Endothelial cell of umbilical vein (primary cell): ENCODE measurements around the gene TBK1. TPM values are rescaled to one million over a fixed set of nuclear protein-coding genes. Genes with fewer than 3 reads are reported as not detected.

Source experiments
- BruUV-seq: library from RNA; stranded (reverse); fragments of 400-500 nt; replicated peaks from 2 replicates; lab custom pipeline; 2021; lab: Mats Ljungman, UMichigan
- CTCF ChIA-PET: fragments of 300-600, 350-600 bp; sonication (Branson Sonifier 250); formaldehyde crosslinking; loops from one replicate; lab custom pipeline; 2021; ENCODE audit warnings: antibody characterized with exemption, inconsistent platforms; lab: Charles Lee
- POLR2A ChIA-PET: fragments of 300-600, 350-600 bp; sonication (Branson Sonifier 250); formaldehyde crosslinking; loops from one replicate; lab custom pipeline; 2021; ENCODE audit warnings: antibody characterized with exemption, inconsistent platforms; lab: Charles Lee
- DNase-seq: peaks from one replicate; pipeline ENCODE4 v3.0.0-alpha.2; 2011; ENCODE audit warnings: low read depth, low spot score
- FAIRE-seq: peaks from 2 replicates; lab custom pipeline; 2011; peaks lifted over from hg19 to GRCh38; lab: Jason Lieb, UNC
- H2AFZ ChIP-seq: 2 replicates; pipeline ENCODE4 v1.6.0; 2012; ENCODE audit warnings: low read depth, low read length, control low read depth, inconsistent platforms
- H3K27ac ChIP-seq: 2 replicates; pipeline ENCODE4 v1.5.1; 2011; ENCODE audit warnings: low read depth, mild to moderate bottlenecking, control low read depth, low read length, moderate library complexity; ENCODE audit not compliant: insufficient read depth
- H3K27me3 ChIP-seq, 2 experiments: 2 replicates each; pipeline versions ENCODE4 v1.6.0 to v1.6.1; 2011; ENCODE audit warnings: low read length in 2 of 2, mixed read lengths in 1 of 2; ENCODE audit not compliant: control insufficient read depth in 2 of 2, insufficient read depth in 2 of 2
- H3K36me3 ChIP-seq, 2 experiments: 2 replicates in 1 of 2; 3 replicates in 1 of 2; pipeline ENCODE4 v1.5.1; 2011; ENCODE audit warnings: low read length in 2 of 2, mild to moderate bottlenecking in 1 of 2, moderate library complexity in 1 of 2; ENCODE audit not compliant: control insufficient read depth in 2 of 2, insufficient read depth in 2 of 2; ENCODE audit errors: extremely low read depth in 1 of 2
- H3K4me1 ChIP-seq: 3 replicates; pipeline ENCODE4 v1.5.1; 2011; ENCODE audit warnings: mild to moderate bottlenecking, low read length; ENCODE audit not compliant: control insufficient read depth, insufficient read depth; ENCODE audit errors: extremely low read depth
- H3K4me2 ChIP-seq: 2 replicates; pipeline ENCODE4 v1.6.1; 2011; ENCODE audit warnings: low read length, control low read depth, mixed read lengths; ENCODE audit not compliant: insufficient read depth
- H3K4me3 ChIP-seq, 3 experiments: fragments of 200-600 bp in 1 of 3; sonication (generic), shearing (Covaris generic) in 1 of 3; replicated peaks in 1 of 3; 2 replicates each; pipeline ENCODE4 v1.5.1; 2011 to 2016; ENCODE audit warnings: control low read depth in 3 of 3, low read length in 3 of 3, mild to moderate bottlenecking in 2 of 3, inconsistent platforms in 1 of 3, low read depth in 1 of 3, moderate library complexity in 1 of 3; ENCODE audit not compliant: insufficient read depth in 1 of 3
- H3K79me2 ChIP-seq: 2 replicates; pipeline ENCODE4 v1.6.0; 2012; ENCODE audit warnings: low read length, inconsistent platforms; ENCODE audit not compliant: control insufficient read depth, insufficient read depth
- H3K9ac ChIP-seq: replicated peaks from 2 replicates; pipeline ENCODE3; 2011; ENCODE audit warnings: low read length, control low read depth; ENCODE audit not compliant: insufficient read depth; ENCODE audit errors: extremely low read depth
- H3K9me1 ChIP-seq: replicated peaks from 3 replicates; pipeline ENCODE4 v1.6.0; 2011; ENCODE audit warnings: mild to moderate bottlenecking, low read length; ENCODE audit not compliant: control insufficient read depth, insufficient read depth; ENCODE audit errors: extremely low read depth
- H3K9me3 ChIP-seq: replicated peaks from 2 replicates; pipeline ENCODE4 v1.5.1; 2012; ENCODE audit warnings: low read length, inconsistent platforms; ENCODE audit not compliant: control insufficient read depth, insufficient read depth
- H4K20me1 ChIP-seq: replicated peaks from 2 replicates; pipeline ENCODE3; 2011; ENCODE audit warnings: mild to moderate bottlenecking, low read length; ENCODE audit not compliant: control insufficient read depth, insufficient read depth; ENCODE audit errors: extremely low read depth
- CTCF ChIP-seq, 2 donors: IDR thresholded peaks; 1 replicate in 1 of 2; 2 replicates in 1 of 2; pipeline ENCODE4 v1.5.1; 2011; ENCODE audit warnings: low read length in 2 of 2, mild to moderate bottlenecking in 2 of 2, moderate library complexity in 2 of 2, control low read depth in 1 of 2, inconsistent platforms in 1 of 2, low read depth in 1 of 2; ENCODE audit not compliant: insufficient read depth in 1 of 2; ENCODE audit errors: extremely low read depth in 1 of 2
- EZH2 ChIP-seq: IDR thresholded peaks from 2 replicates; pipeline ENCODE4 v1.6.1; 2012; ENCODE audit warnings: borderline replicate concordance, low read depth, mild to moderate bottlenecking, moderate library complexity, low read length, inconsistent platforms; ENCODE audit not compliant: severe bottlenecking
- FOS ChIP-seq: IDR thresholded peaks from 2 replicates; pipeline ENCODE4 v1.6.1; 2011; ENCODE audit warnings: mild to moderate bottlenecking, low read length, moderate library complexity, borderline replicate concordance; ENCODE audit not compliant: insufficient read depth
- GATA2 ChIP-seq: IDR thresholded peaks from 2 replicates; pipeline ENCODE4 v1.7.0; 2011; ENCODE audit warnings: low read depth, mild to moderate bottlenecking, moderate library complexity, mixed read lengths, low read length; ENCODE audit not compliant: insufficient read length, insufficient read depth
- JUN ChIP-seq: IDR thresholded peaks from 2 replicates; pipeline ENCODE4 v1.6.1; 2011; ENCODE audit warnings: borderline replicate concordance, low read depth; ENCODE audit not compliant: insufficient read length, insufficient read depth
- MAX ChIP-seq: IDR thresholded peaks from 2 replicates; pipeline ENCODE4 v1.6.1; 2011; ENCODE audit not compliant: insufficient read depth, insufficient read length
- MYC ChIP-seq: IDR thresholded peaks from one replicate; pipeline ENCODE4 v1.6.1; 2011; ENCODE audit warnings: mild to moderate bottlenecking, low read depth, low read length
- POLR2A ChIP-seq: IDR thresholded peaks from 2 replicates; pipeline ENCODE4 v1.6.1; 2012; ENCODE audit warnings: low read depth, mild to moderate bottlenecking, control low read depth, low read length
- POLR2AphosphoS5 ChIP-seq: IDR thresholded peaks from 2 replicates; pipeline ENCODE4 v1.6.1; 2012; ENCODE audit warnings: low read depth, mild to moderate bottlenecking, control low read depth, low read length, moderate library complexity; ENCODE audit not compliant: insufficient read depth
- dilution Hi-C: fragments of 300-500 bp; cut with MboI; formaldehyde crosslinking; loops from one replicate; pipeline ENCODE4 v1.15.0; 2019; ENCODE audit warnings: low sequenced_read_pairs; ENCODE audit not compliant: extremely low pct_ligation_motif_present
- intact Hi-C: fragments of 100-400 bp; cut with micrococcal nuclease; formaldehyde crosslinking; loops from one replicate; pipeline ENCODE4 v1.10.0; 2022
- polyA plus RNA-seq, 4 experiments: library from polyadenylated mRNA; depleted of rRNA in 3 of 4; stranded (reverse) in 3 of 4; unstranded in 1 of 4; fragments of >200 nt; gene quantifications; 2 replicates each; pipeline versions ENCODE4 v1.2.1 to v1.2.3, GENCODE V29; 2011 to 2012; ENCODE audit warnings: missing spikeins in 1 of 4
- total RNA-seq: library from RNA; stranded (reverse); gene quantifications from 2 replicates; pipeline ENCODE4 v1.2.3, GENCODE V29; 2021

TBK1 gene
- total and polyA plus RNA-seq, 2 donors (not counting 3 experiments of a cell fraction or from before 2014, with no cell fraction given) = 8.0 to 28.9 TPM

- no TSS peak for BruUV-seq
- CTCF ChIA-PET = no interaction called here
- POLR2A ChIA-PET = no interaction called here
Observed at GRCh38 chr12:64475518-64475917, 23.6 kb downstream of the TBK1 start.

More at GRCh38 chr12:64475518-64475917, 23.6 kb downstream of the TBK1 start:
- H3K4me2 ChIP-seq = no peak overlapping the region
- peaks cover 5% of the 10 kb centered on the region for H4K20me1 ChIP-seq
- dilution Hi-C loops (no loop called here), intact Hi-C loops (no loop called here)
- FAIRE-seq = no peak
- peaks cover 35% of the 10 kb centered on the region for H3K79me2 ChIP-seq
- no peak overlapping the region for H2AFZ ChIP-seq
- H3K36me3 ChIP-seq = peaks cover 16 to 18% of the 10 kb centered on the region in 2 experiments
- H3K9me1 ChIP-seq = no peaks in the 10 kb centered on the region
- no peak for DNase-seq
- no peak for TF ChIP-seq POLR2A
- no peak for TF ChIP-seq MAX
- no peak for TF ChIP-seq CTCF (IDR thresholded peaks at IDR 0.05; ENCODE audit: extremely low read depth in 1 of 2, insufficient read depth in 1 of 2, low read depth in 1 of 2, low read length in 2 of 2)
- no peak for TF ChIP-seq JUN
- no peak for TF ChIP-seq POLR2AphosphoS5
- no peak for TF ChIP-seq GATA2
- TF ChIP-seq FOS = no peak
- TF ChIP-seq EZH2 = no peak
- no peak for TF ChIP-seq MYC
- no peak overlapping the region for H3K4me3 ChIP-seq
- no peak overlapping the region for H3K27ac ChIP-seq
- no peaks in the 10 kb centered on the region for H3K4me1 ChIP-seq
- no peaks in the 10 kb centered on the region for H3K9me3 ChIP-seq
- no peak overlapping the region for H3K9ac ChIP-seq
- H3K27me3 ChIP-seq = no peaks in the 10 kb centered on the region
